Measurements from ENCODE around the gene GTSF1L. TPM values are rescaled to one million over a fixed set of nuclear protein-coding genes. Genes with fewer than 3 reads are reported as not detected.
A peak's percentile ranks its signal among the peaks of the same experiment; 100 is the strongest.

Gene GTSF1L
- total RNA-seq, 2 donors from 2014 or later, result not detected

DNA sequence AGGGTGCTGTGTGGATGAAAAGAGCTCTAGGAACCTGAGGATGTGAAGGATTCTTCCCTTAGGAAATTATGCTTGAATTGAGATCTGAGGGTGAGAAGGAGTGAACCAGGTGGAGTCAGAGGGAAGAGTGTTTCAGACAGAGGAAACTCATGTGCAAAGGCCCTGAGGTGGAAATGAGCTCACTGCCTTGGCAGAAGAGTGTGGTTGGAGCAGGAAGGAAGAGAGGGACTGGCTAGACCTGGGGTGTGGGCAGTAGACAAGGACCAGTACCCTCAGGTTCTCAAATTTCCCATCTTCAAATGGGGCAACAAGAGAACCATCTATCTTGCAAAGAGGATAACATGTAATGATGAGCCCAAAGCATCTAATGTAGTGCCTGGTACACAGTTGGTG is 24.0 kb upstream of the GTSF1L start:
- Histone ChIP-seq H3K9me3 (no peaks in the 10 kb centered on the region), H3K9ac (ENCODE audit: low read depth in 2 of 2, low read length in 2 of 2) (no peak overlapping the region), H3K27me3 (no peaks in the 10 kb centered on the region), H3K4me3 (no peak overlapping the region), H3K36me3 (no peaks in the 10 kb centered on the region), H3K27ac (no peak overlapping the region), H3K4me1 (peaks cover 5% of the 10 kb centered on the region)
- intact Hi-C loops (cut with DNase I), result loop anchor here (10.0 kb wide), 1 partner anchor 434 kb away; the partner anchor contains the start of gene JPH2
- TF ChIP-seq, protein P1, sequence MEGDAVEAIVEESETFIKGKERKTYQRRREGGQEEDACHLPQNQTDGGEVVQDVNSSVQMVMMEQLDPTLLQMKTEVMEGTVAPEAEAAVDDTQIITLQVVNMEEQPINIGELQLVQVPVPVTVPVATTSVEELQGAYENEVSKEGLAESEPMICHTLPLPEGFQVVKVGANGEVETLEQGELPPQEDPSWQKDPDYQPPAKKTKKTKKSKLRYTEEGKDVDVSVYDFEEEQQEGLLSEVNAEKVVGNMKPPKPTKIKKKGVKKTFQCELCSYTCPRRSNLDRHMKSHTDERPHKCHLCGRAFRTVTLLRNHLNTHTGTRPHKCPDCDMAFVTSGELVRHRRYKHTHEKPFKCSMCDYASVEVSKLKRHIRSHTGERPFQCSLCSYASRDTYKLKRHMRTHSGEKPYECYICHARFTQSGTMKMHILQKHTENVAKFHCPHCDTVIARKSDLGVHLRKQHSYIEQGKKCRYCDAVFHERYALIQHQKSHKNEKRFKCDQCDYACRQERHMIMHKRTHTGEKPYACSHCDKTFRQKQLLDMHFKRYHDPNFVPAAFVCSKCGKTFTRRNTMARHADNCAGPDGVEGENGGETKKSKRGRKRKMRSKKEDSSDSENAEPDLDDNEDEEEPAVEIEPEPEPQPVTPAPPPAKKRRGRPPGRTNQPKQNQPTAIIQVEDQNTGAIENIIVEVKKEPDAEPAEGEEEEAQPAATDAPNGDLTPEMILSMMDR (IDR thresholded peaks at IDR 0.05), result no peak
- no peak for DNase-seq

DNA sequence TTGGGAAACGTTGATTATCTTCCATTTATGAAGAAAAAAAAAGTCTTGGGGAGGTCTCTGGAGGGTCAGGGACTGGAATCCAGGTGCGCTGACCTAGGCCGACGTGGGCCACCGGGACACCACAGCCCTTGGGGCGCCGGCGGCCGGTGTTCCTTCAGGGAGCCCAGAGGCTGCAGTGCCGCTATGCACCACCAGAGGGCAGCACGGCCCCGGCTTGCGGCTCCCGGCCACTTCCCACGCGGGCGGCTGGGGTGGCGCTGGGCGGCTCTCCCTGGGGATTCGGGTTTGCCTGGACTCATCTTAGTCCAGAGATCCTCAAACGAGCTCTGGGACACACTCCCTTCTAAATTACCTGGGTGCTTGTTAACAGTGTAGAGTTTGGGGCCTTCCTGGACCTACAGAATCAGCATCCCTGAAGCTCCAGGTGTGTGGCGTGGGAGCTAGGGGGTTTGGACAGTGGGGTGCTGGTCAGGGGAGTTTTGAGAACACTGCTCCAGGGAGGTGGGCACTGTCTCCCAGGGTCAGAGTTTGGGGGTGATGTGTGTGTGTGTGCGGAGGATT is 23.0 kb upstream of the GTSF1L start:
- no peaks in the 10 kb centered on the region for H3K9me3 ChIP-seq
- no peaks in the 10 kb centered on the region for H3K27me3 ChIP-seq
- TF ChIP-seq, protein P1 (IDR thresholded peaks at IDR 0.05), result peak; percentile 100
- DNase-seq, result peak; percentile 84
- H3K36me3 ChIP-seq, result no peaks in the 10 kb centered on the region
- intact Hi-C loops (cut with DNase I), result loop anchor here (1.0 to 10.0 kb wide), 3 partner anchors 205 to 435 kb away; partner anchors contain the start of gene JPH2
- H3K4me1 ChIP-seq, result peaks cover 5% of the 10 kb centered on the region
- H3K9ac ChIP-seq (ENCODE audit: low read depth in 2 of 2, low read length in 2 of 2), result no peak overlapping the region
- H3K4me3 ChIP-seq, result no peak overlapping the region
- no peak overlapping the region for H3K27ac ChIP-seq

DNA sequence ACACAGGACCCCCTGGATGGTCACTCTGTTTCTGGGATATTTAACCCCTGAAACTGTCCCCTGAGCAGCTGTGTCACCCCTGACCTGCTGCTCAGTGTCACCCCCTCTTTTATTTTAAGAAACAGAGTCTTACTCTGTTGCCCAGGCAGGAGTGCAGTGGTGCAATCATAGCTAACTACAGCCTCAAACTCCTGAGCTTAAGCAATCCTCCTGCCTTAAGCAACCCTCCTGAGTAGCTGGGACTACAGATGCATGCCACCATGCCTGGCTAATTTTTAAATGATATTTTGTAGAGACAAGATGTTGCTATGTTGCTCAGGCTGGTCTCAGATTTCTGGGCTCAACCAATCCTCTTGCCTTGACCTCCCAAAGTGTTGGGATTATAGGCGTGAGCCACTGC is 21.5 kb upstream of the GTSF1L start:
- Histone ChIP-seq H3K36me3 (no peaks in the 10 kb centered on the region), H3K9me3 (no peaks in the 10 kb centered on the region), H3K4me1 (peaks cover 5% of the 10 kb centered on the region), H3K9ac (ENCODE audit: low read depth in 2 of 2, low read length in 2 of 2) (no peak overlapping the region), H3K27ac (no peak overlapping the region), H3K27me3 (no peaks in the 10 kb centered on the region), H3K4me3 (no peak overlapping the region)
- intact Hi-C loops (cut with DNase I), result loop anchor here (10.0 kb wide), 1 partner anchor 207 kb away; no protein-coding TSS in a partner anchor
- TF ChIP-seq, protein P1 (IDR thresholded peaks at IDR 0.05), result no peak
- DNase-seq, result no peak

DNA sequence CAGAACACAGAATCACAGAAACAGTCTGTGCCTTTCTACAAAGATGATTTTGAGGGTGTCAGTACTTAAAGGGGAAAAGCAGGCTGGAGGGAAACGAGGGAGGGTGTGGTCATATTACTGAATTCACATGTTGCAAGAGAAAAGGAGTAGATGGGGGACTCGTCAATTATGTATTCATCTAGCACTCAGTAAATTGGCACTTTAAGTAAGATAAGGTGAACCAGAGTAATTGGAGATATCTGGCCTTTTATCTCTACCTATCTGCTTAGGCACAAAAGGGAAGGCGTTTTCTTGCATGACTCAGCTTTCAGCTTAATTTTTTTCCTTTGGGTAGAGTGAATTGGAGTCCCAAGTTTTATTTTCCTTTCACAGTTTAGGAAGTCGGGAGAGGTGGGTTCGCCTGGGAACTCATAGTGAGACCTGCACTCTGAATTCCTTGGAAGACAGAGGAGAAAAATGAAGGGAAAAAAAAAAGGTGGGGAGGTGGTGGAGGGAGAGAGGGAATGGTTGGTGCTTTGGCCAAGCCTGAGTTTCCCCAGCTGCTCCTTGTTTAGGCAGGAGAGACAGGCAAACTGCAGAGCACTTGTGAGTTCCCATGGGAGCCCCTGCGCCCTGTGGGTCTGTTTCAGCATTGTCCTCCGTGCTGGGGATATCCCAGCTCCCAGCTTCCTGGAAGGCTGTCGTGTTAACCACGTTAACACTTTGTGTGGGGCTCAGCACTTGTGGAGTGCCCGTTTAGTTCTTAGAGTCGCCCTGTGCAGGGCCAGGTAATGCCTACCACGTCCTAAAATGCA is 19.7 kb upstream of the GTSF1L start:
- TF ChIP-seq, protein P1 (IDR thresholded peaks at IDR 0.05), result no peak

DNA sequence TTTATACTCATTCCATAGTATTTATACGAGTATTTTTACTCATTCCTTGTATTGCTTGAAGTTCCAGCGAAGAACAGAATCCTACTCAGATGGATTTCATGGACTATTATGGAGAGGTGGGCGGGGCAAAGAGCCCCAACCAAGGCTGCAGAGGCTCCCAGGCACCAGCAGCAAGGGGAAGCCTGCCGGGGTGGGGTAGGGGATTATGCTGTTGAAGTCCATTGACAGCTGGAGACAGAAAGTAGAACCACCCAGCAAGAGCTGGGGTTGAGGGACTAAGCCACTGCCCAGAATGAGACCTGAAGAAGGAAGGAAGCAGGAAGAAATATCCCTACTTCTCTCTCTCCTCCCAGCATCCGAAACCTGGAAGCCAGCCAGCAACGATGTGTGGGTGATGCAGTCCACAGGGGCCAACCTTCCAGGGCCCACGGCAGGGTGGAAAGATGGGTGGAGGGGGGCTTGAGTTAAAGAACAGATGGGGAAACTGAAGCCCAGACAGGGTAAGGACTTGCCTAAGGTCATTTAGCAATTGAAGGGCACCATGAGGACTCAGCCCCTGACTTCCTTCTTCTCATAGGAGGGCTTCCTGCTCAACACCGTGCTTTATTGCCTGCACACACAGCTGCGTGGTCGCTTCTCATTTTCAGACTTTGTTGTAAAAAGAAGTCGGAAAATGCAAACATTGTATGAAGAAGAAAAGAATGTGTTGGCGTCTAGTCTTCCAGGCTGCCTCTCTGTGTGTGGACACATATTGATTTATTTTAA is 18.3 kb upstream of the GTSF1L start:
- no peaks in the 10 kb centered on the region for H3K9me3 ChIP-seq
- no peak overlapping the region for H3K4me3 ChIP-seq
- H3K9ac ChIP-seq (ENCODE audit: low read depth in 2 of 2, low read length in 2 of 2), result no peak overlapping the region
- no peak overlapping the region for H3K27ac ChIP-seq
- H3K36me3 ChIP-seq, result no peaks in the 10 kb centered on the region
- intact Hi-C loops (cut with DNase I), result loop anchor here (10.0 kb wide), 1 partner anchor 210 kb away; no protein-coding TSS in a partner anchor
- peak; percentile 33 for DNase-seq
- H3K4me1 ChIP-seq, result peaks cover 5% of the 10 kb centered on the region
- TF ChIP-seq, protein P1 (IDR thresholded peaks at IDR 0.05), result no peak
- no peaks in the 10 kb centered on the region for H3K27me3 ChIP-seq

More for the DNA sequence above, 19.7 kb upstream of the GTSF1L start:
- Histone ChIP-seq H3K27ac (no peak overlapping the region), H3K36me3 (no peaks in the 10 kb centered on the region), H3K4me3 (no peak overlapping the region), H3K4me1 (peaks cover 5% of the 10 kb centered on the region), H3K9me3 (no peaks in the 10 kb centered on the region), H3K9ac (ENCODE audit: low read depth in 2 of 2, low read length in 2 of 2) (no peak overlapping the region), H3K27me3 (no peaks in the 10 kb centered on the region)
- intact Hi-C loops (cut with DNase I), result loop anchor here (10.0 kb wide), 1 partner anchor 208 kb away; no protein-coding TSS in a partner anchor
- no peak for DNase-seq

Data from colonic mucosa (tissue), 4 donors.